RWPE2 (cell line): ENCODE data around the gene TBX2.

Source experiments
- ATAC-seq: fragments of 200-7000 bp; cut with Tn5 transposase; 3 replicates; pipeline ENCODE4 v1.9.1; 2021; ENCODE audit warnings: low read depth
- DNase-seq: peaks from one replicate; pipeline ENCODE4 v3.0.0-alpha.2; 2020; ENCODE audit warnings: low spot score
- H3K27ac ChIP-seq: fragments of 450-650 bp; 2 replicates; pipeline ENCODE4 v1.5.1; 2017; ENCODE audit warnings: mild to moderate bottlenecking; ENCODE audit not compliant: poor library complexity, severe bottlenecking
- H3K27me3 ChIP-seq: fragments of 250-450 bp; sonication (Bioruptor Pico); 2 replicates; pipeline ENCODE4 v1.5.1; 2021; ENCODE audit warnings: mild to moderate bottlenecking, moderate library complexity; ENCODE audit not compliant: insufficient read depth, poor library complexity, severe bottlenecking
- H3K36me3 ChIP-seq: fragments of 250-450 bp; sonication (Bioruptor Pico); 2 replicates; pipeline ENCODE4 v1.5.1; 2020; ENCODE audit warnings: low read depth, mild to moderate bottlenecking, moderate library complexity
- H3K4me1 ChIP-seq: fragments of 250-450 bp; sonication (Bioruptor Pico); 2 replicates; pipeline ENCODE4 v1.5.1; 2021; ENCODE audit warnings: mild to moderate bottlenecking, moderate library complexity; ENCODE audit not compliant: insufficient read depth, poor library complexity, severe bottlenecking
- H3K4me3 ChIP-seq: fragments of 250-450 bp; sonication (Bioruptor Pico); 2 replicates; pipeline ENCODE4 v1.5.1; 2021; ENCODE audit warnings: mild to moderate bottlenecking, moderate library complexity; ENCODE audit not compliant: severe bottlenecking
- H3K9me3 ChIP-seq: fragments of 250-450 bp; sonication (Bioruptor Pico); 2 replicates; pipeline ENCODE4 v1.5.1; 2021; ENCODE audit warnings: mild to moderate bottlenecking, moderate library complexity; ENCODE audit not compliant: severe bottlenecking
- TF ChIP-seq, protein P1 (sequence below): fragments of 450-650 bp; IDR thresholded peaks from one replicate; pipeline ENCODE4 v1.5.1; 2017; ENCODE audit warnings: mild to moderate bottlenecking, moderate library complexity; ENCODE audit not compliant: poor library complexity, severe bottlenecking

Gene TBX2

DNA sequence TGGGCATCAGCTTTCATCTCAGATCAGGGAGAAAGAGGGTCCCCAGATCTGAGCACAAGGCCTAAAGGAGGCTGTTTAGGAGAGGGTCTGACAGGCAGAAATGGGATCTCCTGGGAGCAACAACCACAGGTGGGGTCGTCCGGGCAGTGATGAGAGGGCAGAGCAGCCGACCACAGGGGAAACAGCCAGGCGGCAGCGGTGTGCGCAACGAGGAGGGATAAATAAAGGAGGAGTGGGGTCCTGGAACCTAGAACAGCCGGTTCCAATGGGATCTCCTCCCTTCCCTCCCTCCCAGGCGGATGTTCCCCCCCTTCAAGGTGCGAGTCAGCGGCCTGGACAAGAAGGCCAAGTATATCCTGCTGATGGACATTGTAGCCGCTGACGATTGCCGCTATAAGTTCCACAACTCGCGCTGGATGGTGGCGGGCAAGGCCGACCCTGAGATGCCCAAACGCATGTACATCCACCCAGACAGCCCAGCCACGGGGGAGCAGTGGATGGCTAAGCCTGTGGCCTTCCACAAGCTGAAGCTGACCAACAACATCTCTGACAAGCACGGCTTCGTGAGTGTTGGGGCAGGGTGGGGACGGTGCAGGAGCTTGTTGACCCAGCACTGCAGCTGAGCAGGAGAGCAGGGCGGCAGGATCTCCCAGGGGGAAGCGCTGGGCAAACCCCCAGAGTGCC lies 1.9 kb downstream of the TBX2 start:
- peaks cover 66% of the 10 kb centered on the region for H3K27me3 ChIP-seq
- peaks cover 3% of the 10 kb centered on the region for H3K4me1 ChIP-seq
- H3K27ac ChIP-seq = no peak overlapping the region
- no peak overlapping the region for H3K4me3 ChIP-seq
- no peaks in the 10 kb centered on the region for H3K9me3 ChIP-seq
- DNase-seq (no peak), ATAC-seq (no peak)
- TF ChIP-seq, protein P1, sequence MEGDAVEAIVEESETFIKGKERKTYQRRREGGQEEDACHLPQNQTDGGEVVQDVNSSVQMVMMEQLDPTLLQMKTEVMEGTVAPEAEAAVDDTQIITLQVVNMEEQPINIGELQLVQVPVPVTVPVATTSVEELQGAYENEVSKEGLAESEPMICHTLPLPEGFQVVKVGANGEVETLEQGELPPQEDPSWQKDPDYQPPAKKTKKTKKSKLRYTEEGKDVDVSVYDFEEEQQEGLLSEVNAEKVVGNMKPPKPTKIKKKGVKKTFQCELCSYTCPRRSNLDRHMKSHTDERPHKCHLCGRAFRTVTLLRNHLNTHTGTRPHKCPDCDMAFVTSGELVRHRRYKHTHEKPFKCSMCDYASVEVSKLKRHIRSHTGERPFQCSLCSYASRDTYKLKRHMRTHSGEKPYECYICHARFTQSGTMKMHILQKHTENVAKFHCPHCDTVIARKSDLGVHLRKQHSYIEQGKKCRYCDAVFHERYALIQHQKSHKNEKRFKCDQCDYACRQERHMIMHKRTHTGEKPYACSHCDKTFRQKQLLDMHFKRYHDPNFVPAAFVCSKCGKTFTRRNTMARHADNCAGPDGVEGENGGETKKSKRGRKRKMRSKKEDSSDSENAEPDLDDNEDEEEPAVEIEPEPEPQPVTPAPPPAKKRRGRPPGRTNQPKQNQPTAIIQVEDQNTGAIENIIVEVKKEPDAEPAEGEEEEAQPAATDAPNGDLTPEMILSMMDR = no peak
- no peaks in the 10 kb centered on the region for H3K36me3 ChIP-seq

GRCh38 chr17:61402073-61402541 lies 2.5 kb downstream of the TBX2 start:
- ATAC-seq (no peak), DNase-seq (no peak)
- H3K27me3 ChIP-seq = peaks cover 61% of the 10 kb centered on the region
- no peak overlapping the region for H3K27ac ChIP-seq
- no peaks in the 10 kb centered on the region for H3K9me3 ChIP-seq
- H3K4me3 ChIP-seq = no peak overlapping the region
- TF ChIP-seq, protein P1 = no peak
- peaks cover 3% of the 10 kb centered on the region for H3K4me1 ChIP-seq
- no peaks in the 10 kb centered on the region for H3K36me3 ChIP-seq

DNA sequence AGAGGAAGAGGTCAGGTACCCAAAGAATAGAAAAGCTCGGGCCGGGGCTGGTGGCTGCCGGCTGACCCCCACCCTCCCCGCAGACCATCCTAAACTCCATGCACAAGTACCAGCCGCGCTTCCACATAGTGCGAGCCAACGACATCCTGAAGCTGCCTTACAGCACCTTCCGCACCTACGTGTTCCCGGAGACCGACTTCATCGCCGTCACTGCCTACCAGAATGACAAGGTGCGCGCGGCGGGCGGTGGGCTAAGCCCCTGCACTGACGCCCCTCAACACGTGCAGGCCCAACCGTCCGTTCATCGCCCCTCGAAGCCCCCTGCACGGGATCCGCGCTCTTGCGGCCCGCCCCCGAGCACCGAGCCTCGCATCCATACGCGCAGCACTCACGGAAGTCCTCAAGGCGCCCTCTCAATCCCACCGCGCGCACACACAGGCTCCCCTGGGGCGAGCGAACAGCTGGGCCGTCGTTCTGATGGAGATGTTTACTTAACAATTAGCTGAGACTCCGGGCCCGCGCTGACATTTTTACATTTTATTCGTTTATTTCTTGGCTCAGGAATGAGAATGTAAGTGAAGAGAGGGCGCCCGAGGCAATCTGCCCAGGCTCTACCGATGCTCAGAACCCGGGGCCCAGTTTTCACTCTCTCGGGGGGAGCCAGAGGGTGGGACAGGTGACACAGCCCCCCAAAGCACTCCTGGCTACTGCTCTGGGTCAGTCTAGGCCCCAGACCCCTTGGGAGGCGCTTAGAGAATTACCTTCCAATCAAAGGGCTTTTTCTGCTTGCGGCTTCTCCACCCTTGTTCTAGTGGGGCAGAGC lies 3.5 kb downstream of the TBX2 start:
- H3K9me3 ChIP-seq = no peaks in the 10 kb centered on the region
- TF ChIP-seq, protein P1 = no peak
- no peak overlapping the region for H3K27ac ChIP-seq
- ATAC-seq = no peak
- no peaks in the 10 kb centered on the region for H3K36me3 ChIP-seq
- no peak overlapping the region for H3K4me3 ChIP-seq
- peaks cover 3% of the 10 kb centered on the region for H3K4me1 ChIP-seq
- peaks cover 51% of the 10 kb centered on the region for H3K27me3 ChIP-seq
- no peak for DNase-seq

- no peak for DNase-seq
- Histone ChIP-seq H3K27ac (no peak overlapping the region), H3K4me3 (no peak overlapping the region), H3K36me3 (no peaks in the 10 kb centered on the region), H3K4me1 (peaks cover 3% of the 10 kb centered on the region), H3K9me3 (no peaks in the 10 kb centered on the region), H3K27me3 (peaks cover 43% of the 10 kb centered on the region)
- TF ChIP-seq, protein P1 = no peak
- peak; percentile 19; the same call in 1 of the 3 replicates for ATAC-seq
Measured at GRCh38 chr17:61403801-61404662, 4.4 kb downstream of the TBX2 start.
